Lower leg skin (tissue), 3 donors: ENCODE measurements around the gene MOB3A.

ENCODE experiments used
- CTCF ChIP-seq, 3 donors: fragments of 450-650 bp; IDR thresholded peaks; one replicate each; pipeline ENCODE4 v1.5.1; 2016; ENCODE audit warnings: antibody characterized with exemption in 3 of 3, mild to moderate bottlenecking in 3 of 3, moderate library complexity in 2 of 3
- POLR2A ChIP-seq, 2 donors: fragments of 450-650 bp; IDR thresholded peaks; one replicate each; pipeline ENCODE4 v1.6.1; 2016 to 2017; ENCODE audit warnings: antibody characterized with exemption in 2 of 2, mild to moderate bottlenecking in 1 of 2, moderate library complexity in 1 of 2

DNA sequence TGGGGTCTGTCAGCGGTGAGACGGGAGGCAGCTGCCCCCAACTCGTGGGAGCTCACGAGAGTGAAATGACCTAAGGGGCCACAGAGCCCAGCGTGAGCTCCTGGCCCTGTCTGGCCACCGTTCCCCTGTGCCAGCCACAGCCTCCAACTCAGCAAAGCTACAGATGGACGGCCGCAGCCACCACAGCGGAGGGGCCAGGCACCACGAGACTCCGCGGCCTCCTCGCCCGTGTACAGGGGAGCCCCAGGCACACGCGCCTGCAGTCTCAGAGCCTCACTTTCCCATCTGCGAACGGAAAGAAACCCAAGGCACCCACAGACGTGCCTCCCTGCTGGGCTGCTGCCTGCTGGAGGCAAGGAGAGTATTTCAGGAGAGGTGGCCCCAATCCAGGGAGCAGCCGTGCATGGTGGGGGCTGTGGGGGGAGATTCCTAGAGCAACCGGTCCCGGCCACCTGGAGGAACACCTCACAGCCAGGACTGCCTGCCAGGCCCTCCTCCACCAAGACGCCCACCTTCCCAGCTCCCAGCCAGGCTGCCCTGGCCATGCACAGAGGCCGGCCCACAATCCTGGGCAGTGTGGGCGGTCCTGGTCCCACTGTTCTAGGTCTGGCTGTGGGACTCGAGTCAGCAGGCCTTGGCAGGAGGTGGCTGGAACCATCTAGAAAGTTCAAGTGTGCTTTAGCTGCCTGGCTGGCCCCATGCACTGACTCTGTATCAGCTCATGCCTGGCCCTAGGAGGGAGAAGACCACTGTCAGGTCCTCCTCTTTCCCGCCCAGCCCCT is 47.0 kb downstream of the MOB3A start:
- TF ChIP-seq CTCF (IDR thresholded peaks at IDR 0.05) (no peak), POLR2A (IDR thresholded peaks at IDR 0.05) (no peak)
